ENCODE measurements around the gene MCMBP. TPM values are rescaled to one million over a fixed set of nuclear protein-coding genes. Genes with fewer than 3 reads are reported as not detected.

The MCMBP gene
- total and polyA plus RNA-seq, 3 experiments from 2014 or later = 58.7 to 137 (median 136) TPM

GRCh38 chr10:119903946-119904666, 31.5 kb upstream of the MCMBP start:
- Mint-ChIP-seq H3K27me3 (no peaks in the 10 kb centered on the region), H3K36me3 (peaks cover 11 to 63% (median 18%) of the 10 kb centered on the region in 3 donors), H3K27ac (peak overlapping the region in 1 of 8 donors; percentile 29), H3K9me3 (no peaks in the 10 kb centered on the region), H3K4me1 (peaks cover 12 to 17% (median 14%) of the 10 kb centered on the region in 3 donors), H3K4me3 (no peak overlapping the region)
- no peak overlapping the region for H3K27ac ChIP-seq (ENCODE audit: low read depth, low read length)
- no peak overlapping the region for H3K4me3 ChIP-seq (ENCODE audit: low read length)
- DNase-seq = no peak
- H3K9me3 ChIP-seq (ENCODE audit: low read length) = no peaks in the 10 kb centered on the region
- POLR2A ChIA-PET = no interaction called here
- no peaks in the 10 kb centered on the region for H3K4me1 ChIP-seq (ENCODE audit: insufficient read depth, low read length)
- peaks cover 32% of the 10 kb centered on the region for H3K36me3 ChIP-seq (ENCODE audit: insufficient read depth, low read length)
- CTCF ChIA-PET = no interaction called here
- H3K27me3 ChIP-seq (ENCODE audit: insufficient read depth, low read length, poor library complexity, severe bottlenecking) = no peaks in the 10 kb centered on the region

DNA sequence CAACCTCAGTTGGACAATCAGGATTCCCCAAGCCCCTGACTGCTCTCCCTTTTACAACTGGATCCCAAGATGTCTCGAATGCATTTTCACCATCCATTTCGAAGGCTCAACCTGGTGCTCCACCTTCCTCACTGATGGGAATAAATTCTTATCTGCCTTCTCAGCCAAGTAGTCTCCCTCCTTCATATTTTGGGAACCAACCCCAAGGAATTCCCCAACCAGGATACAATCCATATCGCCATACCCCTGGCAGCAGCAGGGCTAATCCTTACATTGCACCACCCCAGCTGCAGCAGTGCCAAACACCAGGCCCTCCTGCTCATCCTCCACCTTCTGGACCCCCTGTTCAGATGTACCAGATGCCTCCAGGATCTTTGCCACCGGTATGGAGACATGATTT, 25.9 kb upstream of the MCMBP start:
- H3K4me1 Mint-ChIP-seq = peaks cover 59 to 69% (median 63%) of the 10 kb centered on the region in 3 donors
- ChIA-PET CTCF (interaction anchor here (1.3 kb wide), 1 partner anchor 9 kb away, joined by 3 read pairs; no protein-coding TSS in a partner anchor), POLR2A (no interaction called here)
- Histone ChIP-seq H3K4me1 (ENCODE audit: insufficient read depth, low read length) (peaks cover 15% of the 10 kb centered on the region), H3K36me3 (ENCODE audit: insufficient read depth, low read length) (peaks cover 17% of the 10 kb centered on the region), H3K27ac (ENCODE audit: low read depth, low read length) (no peak overlapping the region), H3K27me3 (ENCODE audit: insufficient read depth, low read length, poor library complexity, severe bottlenecking) (no peaks in the 10 kb centered on the region), H3K9me3 (ENCODE audit: low read length) (no peaks in the 10 kb centered on the region), H3K4me3 (ENCODE audit: low read length) (no peak overlapping the region)
- no peaks in the 10 kb centered on the region for H3K9me3 Mint-ChIP-seq
- peak overlapping the region in 2 of 7 donors; percentile 5 to 7 for H3K4me3 Mint-ChIP-seq
- H3K27me3 Mint-ChIP-seq = no peaks in the 10 kb centered on the region
- H3K36me3 Mint-ChIP-seq = peaks cover 5 to 42% (median 17%) of the 10 kb centered on the region in 3 donors
- H3K27ac Mint-ChIP-seq = peak overlapping the region in 7 of 8 donors; percentile 4 to 76 (median 45)
- no peak for DNase-seq

DNA sequence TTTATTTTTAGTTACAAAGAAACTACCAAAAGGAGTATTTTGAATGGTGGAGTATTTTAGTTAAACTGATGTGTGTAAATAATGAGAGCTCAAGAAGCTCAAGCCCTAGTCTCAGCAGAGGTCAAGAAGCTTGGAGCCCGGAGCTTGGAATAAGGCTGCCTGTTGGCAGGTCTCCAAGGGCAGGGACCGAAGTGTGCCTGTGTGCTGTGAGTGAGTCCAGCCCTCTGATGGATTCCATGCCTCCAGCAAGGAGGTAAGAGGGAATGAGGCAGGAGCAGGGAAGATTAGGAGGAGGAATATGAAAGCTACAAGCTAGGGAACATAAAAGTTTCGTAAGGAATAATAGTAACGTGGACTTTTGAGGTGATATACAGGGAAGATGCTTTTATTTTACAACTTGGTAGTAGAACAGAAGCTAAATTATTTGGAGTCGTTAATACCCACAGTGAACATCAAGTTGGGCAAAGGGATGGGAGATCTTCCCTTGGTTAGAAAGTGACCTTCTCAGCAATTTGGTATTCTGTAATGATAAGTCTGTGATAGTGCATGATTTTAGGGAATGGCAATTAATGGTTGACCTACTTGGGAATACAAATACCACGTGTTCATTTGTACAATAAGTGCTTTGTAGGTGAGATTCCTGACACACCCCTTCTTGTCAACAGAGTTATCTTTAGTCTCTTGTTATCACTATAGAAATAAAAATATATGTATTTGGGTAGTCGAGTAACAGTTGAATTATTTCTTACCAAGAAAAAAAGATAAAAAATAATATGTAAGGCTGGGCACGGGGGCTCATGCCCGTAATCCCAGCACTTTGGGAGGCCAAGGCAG, 24.5 kb upstream of the MCMBP start:
- H3K4me3 ChIP-seq (ENCODE audit: low read length) = no peak overlapping the region
- Mint-ChIP-seq H3K4me1 (peaks cover 63 to 71% (median 71%) of the 10 kb centered on the region in 3 donors), H3K4me3 (peak overlapping the region in 1 of 7 donors; percentile 38), H3K9me3 (no peaks in the 10 kb centered on the region), H3K27ac (peak overlapping the region in 5 of 8 donors; percentile 4 to 65 (median 43)), H3K27me3 (no peaks in the 10 kb centered on the region), H3K36me3 (peaks cover 3 to 39% (median 13%) of the 10 kb centered on the region in 3 donors)
- H3K9me3 ChIP-seq (ENCODE audit: low read length) = no peaks in the 10 kb centered on the region
- ChIA-PET CTCF (interaction anchor here (0.8 kb wide), 1 partner anchor 15 kb away, joined by 3 read pairs; no protein-coding TSS in a partner anchor), POLR2A (interaction anchor here (0.6 kb wide), 1 partner anchor 9 kb away, joined by 6 read pairs; no protein-coding TSS in a partner anchor)
- H3K4me1 ChIP-seq (ENCODE audit: insufficient read depth, low read length) = peaks cover 23% of the 10 kb centered on the region
- no peaks in the 10 kb centered on the region for H3K27me3 ChIP-seq (ENCODE audit: insufficient read depth, low read length, poor library complexity, severe bottlenecking)
- H3K27ac ChIP-seq (ENCODE audit: low read depth, low read length) = no peak overlapping the region
- DNase-seq = no peak
- H3K36me3 ChIP-seq (ENCODE audit: insufficient read depth, low read length) = peaks cover 9% of the 10 kb centered on the region

DNA sequence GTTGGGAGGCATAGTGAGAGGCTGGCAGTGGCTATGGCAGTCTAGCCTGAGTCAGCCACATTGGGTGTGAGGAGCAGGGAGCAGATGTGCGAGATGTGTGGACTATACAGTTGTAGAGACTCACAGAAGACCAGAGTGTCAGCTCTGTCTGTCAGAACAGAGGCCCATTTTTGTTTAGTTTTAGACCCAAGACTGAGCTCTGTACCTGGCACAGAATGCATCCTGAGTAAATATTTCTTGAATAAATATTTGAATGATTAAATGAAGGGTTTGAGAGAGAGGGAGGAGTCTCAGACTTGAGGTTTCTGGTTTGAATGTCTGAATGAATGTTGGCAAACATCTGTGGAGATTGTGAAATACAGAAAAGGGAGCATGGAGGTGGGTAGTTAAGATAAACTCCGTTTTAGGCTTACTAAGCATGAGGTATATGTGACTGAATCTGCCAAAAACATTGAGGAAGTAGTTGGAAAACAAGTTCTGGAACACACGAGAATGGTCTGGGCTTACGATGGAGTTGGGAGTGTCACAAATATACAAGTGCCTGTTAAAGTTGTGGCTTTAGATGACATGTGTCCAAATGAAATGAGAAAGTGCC, 23.5 kb upstream of the MCMBP start:
- POLR2A ChIA-PET = no interaction called here
- Histone ChIP-seq H3K9me3 (ENCODE audit: low read length) (no peaks in the 10 kb centered on the region), H3K27me3 (ENCODE audit: insufficient read depth, low read length, poor library complexity, severe bottlenecking) (no peaks in the 10 kb centered on the region), H3K4me1 (ENCODE audit: insufficient read depth, low read length) (peaks cover 23% of the 10 kb centered on the region), H3K4me3 (ENCODE audit: low read length) (no peak overlapping the region), H3K36me3 (ENCODE audit: insufficient read depth, low read length) (peaks cover 9% of the 10 kb centered on the region), H3K27ac (ENCODE audit: low read depth, low read length) (no peak overlapping the region)
- H3K27me3 Mint-ChIP-seq = no peaks in the 10 kb centered on the region
- H3K4me3 Mint-ChIP-seq = peak overlapping the region in 1 of 7 donors; percentile 35
- peaks cover 3 to 38% (median 13%) of the 10 kb centered on the region in 3 donors for H3K36me3 Mint-ChIP-seq
- H3K4me1 Mint-ChIP-seq = peaks cover 67 to 74% (median 73%) of the 10 kb centered on the region in 3 donors
- H3K27ac Mint-ChIP-seq = peak overlapping the region in 7 of 8 donors; percentile 20 to 86 (median 56)
- DNase-seq = no peak
- CTCF ChIA-PET = no interaction called here
- H3K9me3 Mint-ChIP-seq = no peaks in the 10 kb centered on the region

DNA sequence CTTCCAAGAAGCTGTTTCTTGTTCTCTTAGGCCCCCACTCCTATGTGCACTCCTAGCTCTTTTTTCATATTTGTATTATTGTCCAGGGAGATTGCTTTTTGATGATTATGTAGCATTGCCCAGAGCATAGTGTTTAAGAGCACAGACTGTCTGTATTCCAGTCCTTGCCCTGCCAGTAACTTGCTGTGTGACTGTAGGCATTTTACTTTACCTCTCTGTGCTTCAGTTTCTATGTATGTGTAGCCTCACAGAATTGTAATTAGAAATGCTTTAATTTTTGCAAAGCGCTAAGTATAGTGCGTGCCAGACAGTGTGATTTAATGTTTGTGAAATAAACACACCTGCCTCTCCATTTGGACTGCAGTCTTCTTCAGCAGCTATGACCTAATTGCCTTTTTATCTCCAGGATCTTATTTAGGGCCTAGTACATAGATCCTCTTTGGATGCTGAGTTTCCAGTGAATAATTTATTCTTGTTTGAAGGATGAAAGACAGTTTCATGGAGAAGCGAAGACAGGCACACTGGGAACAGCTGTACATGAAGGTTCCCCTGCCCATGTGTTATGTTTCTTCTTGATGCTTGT, 21.3 kb upstream of the MCMBP start:
- H3K9me3 Mint-ChIP-seq = peaks cover 0 to 2% (median 0%) of the 10 kb centered on the region in 5 donors
- no peaks in the 10 kb centered on the region for H3K9me3 ChIP-seq (ENCODE audit: low read length)
- H3K4me1 Mint-ChIP-seq = peaks cover 59 to 63% (median 62%) of the 10 kb centered on the region in 3 donors
- H3K36me3 Mint-ChIP-seq = peaks cover 3 to 30% (median 11%) of the 10 kb centered on the region in 3 donors
- H3K36me3 ChIP-seq (ENCODE audit: insufficient read depth, low read length) = peaks cover 9% of the 10 kb centered on the region
- CTCF ChIA-PET = no interaction called here
- no peaks in the 10 kb centered on the region for H3K27me3 Mint-ChIP-seq
- H3K27me3 ChIP-seq (ENCODE audit: insufficient read depth, low read length, poor library complexity, severe bottlenecking) = no peaks in the 10 kb centered on the region
- H3K4me3 ChIP-seq (ENCODE audit: low read length) = no peak overlapping the region
- peaks cover 23% of the 10 kb centered on the region for H3K4me1 ChIP-seq (ENCODE audit: insufficient read depth, low read length)
- no peak for DNase-seq
- peak overlapping the region; percentile 41 to 100 (median 97) for H3K27ac Mint-ChIP-seq
- peak overlapping the region; percentile 70 to 100 (median 99) for H3K4me3 Mint-ChIP-seq
- POLR2A ChIA-PET = no interaction called here
- H3K27ac ChIP-seq (ENCODE audit: low read depth, low read length) = no peak overlapping the region

DNA sequence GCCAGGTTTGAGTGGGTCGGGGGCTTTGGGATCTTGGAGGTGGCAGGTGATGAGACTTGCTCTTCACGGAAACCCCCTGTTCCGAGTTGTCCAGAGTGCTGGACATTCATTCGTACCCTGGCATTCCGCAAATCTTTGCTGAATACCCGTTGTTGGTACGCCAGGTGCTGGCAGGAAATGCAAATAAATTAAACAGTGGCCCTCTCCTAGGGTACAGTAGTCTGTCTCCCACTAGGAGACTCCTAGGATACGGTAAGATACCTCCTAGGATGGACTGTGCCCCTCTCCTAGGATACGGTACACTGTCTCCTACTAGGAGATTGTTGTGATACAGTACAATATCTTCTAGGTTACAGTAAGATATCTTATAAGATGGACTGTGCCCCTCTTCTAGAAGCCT, 20.4 kb upstream of the MCMBP start:
- H3K4me3 Mint-ChIP-seq = peak overlapping the region; percentile 91 to 100 (median 99)
- Histone ChIP-seq H3K36me3 (ENCODE audit: insufficient read depth, low read length) (no peaks in the 10 kb centered on the region), H3K27me3 (ENCODE audit: insufficient read depth, low read length, poor library complexity, severe bottlenecking) (no peaks in the 10 kb centered on the region), H3K27ac (ENCODE audit: low read depth, low read length) (peak overlapping the region; percentile 95), H3K4me3 (ENCODE audit: low read length) (peak overlapping the region; percentile 99), H3K9me3 (ENCODE audit: low read length) (no peaks in the 10 kb centered on the region), H3K4me1 (ENCODE audit: insufficient read depth, low read length) (peaks cover 23% of the 10 kb centered on the region)
- ChIA-PET POLR2A (interaction anchor here (0.6 to 1.6 kb wide), 3 partner anchors 20 to 32 kb away, joined by 3 to 37 read pairs (median 3); partner anchors contain the start of gene MCMBP), CTCF (interaction anchor here (0.6 to 1.1 kb wide), 2 partner anchors 21 to 128 kb away, joined by 3 to 12 read pairs; partner anchors contain the start of gene MCMBP)
- DNase-seq = no peak
- peaks cover 3 to 21% (median 3%) of the 10 kb centered on the region in 3 donors for H3K36me3 Mint-ChIP-seq
- peaks cover 50 to 54% (median 54%) of the 10 kb centered on the region in 3 donors for H3K4me1 Mint-ChIP-seq
- H3K27ac Mint-ChIP-seq = peak overlapping the region; percentile 84 to 100 (median 99)
- H3K9me3 Mint-ChIP-seq = peaks cover 0 to 2% (median 0%) of the 10 kb centered on the region in 5 donors
- no peaks in the 10 kb centered on the region for H3K27me3 Mint-ChIP-seq
